Dendritic cell treated with granulocyte-macrophage colony-stimulating factor and Interleukin-4, amounts not matched to agents 40 ng/mL and 50 ng/mL, for 4 days (primary cell): Measurements from ENCODE around the gene RAPGEF5.

Source experiments
- H3K27ac Mint-ChIP-seq: one replicate; pipeline ENCODE4 v1.8.0; 2022; ENCODE audit warnings: mild to moderate bottlenecking, mixed read lengths
- H3K27me3 Mint-ChIP-seq: one replicate; pipeline ENCODE4 v1.8.0; 2022; ENCODE audit warnings: mild to moderate bottlenecking, mixed read lengths
- H3K36me3 Mint-ChIP-seq: one replicate; pipeline ENCODE4 v1.8.0; 2022; ENCODE audit warnings: low read depth, mixed read lengths
- H3K4me1 Mint-ChIP-seq: one replicate; pipeline ENCODE4 v1.8.0; 2022; ENCODE audit warnings: low read depth, mixed read lengths
- H3K4me3 Mint-ChIP-seq: one replicate; pipeline ENCODE4 v1.8.0; 2022; ENCODE audit warnings: mild to moderate bottlenecking, moderate library complexity, mixed read lengths
- H3K9me3 Mint-ChIP-seq: one replicate; pipeline ENCODE4 v1.8.0; 2022; ENCODE audit warnings: mixed read lengths
- intact Hi-C: fragments of 100-400 bp; cut with micrococcal nuclease; formaldehyde crosslinking; loops from one replicate; pipeline ENCODE4 v1.15.0; 2022

Gene RAPGEF5

DNA sequence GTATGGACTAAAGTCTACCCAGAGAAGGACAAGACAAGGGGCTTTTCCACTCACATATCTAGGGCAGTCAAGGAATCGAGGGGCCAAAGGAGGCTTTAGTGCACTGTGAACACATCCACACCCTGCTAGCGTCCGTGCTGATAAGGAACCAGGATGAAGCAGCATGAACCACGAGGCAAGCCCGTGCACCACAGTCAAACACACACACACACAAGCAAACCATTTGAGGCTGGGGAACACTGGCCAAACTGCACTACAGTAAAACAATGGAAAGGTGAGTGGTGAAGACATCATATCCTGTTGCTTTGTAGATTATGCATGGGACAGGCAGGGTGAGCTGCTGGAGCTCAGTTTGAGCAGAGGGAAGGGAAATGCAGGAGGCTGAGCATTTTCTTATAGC is 233.8 kb downstream of the RAPGEF5 start:
- H3K9me3 Mint-ChIP-seq: no peaks in the 10 kb centered on the region

DNA sequence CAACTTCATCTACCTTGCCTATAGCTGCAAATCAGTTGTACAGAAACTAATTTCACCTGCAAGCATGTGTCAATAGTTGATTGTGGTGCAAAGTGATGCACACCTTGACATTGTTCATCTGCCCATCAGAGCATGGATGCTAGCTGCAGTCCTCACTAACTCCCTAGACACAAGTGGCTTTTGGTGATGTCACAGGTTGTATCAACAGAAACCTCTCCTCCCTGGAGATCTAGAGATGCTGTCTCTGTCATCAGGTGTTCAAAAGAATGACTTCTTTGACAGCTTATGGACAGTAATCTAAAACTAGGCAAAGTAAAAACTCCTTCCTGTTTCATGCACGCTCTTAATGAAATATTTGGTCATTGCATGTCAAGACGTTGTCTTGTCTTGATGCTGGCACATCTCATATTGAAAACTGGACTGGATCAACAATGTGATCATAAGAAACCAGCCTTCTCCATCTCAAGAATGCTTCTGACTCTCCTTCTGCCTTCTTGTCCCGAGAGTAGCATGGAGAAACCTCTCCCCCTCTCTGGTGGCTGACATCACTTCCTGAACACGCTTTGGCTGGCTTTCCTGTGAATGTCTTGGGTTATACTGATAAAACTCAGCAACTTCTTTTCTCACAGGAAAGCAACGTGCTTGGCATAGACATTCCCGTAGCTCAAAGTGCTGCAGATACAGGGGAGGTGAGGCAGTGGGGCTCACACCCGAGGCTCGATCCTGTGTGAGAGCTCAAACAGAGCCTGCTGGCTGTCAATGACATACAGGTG is 235.1 kb downstream of the RAPGEF5 start:
- H3K36me3 Mint-ChIP-seq: no peaks in the 10 kb centered on the region
- no peak overlapping the region for H3K4me3 Mint-ChIP-seq
- H3K27ac Mint-ChIP-seq: no peak overlapping the region
- peaks cover 7% of the 10 kb centered on the region for H3K4me1 Mint-ChIP-seq
- no peaks in the 10 kb centered on the region for H3K9me3 Mint-ChIP-seq
- H3K27me3 Mint-ChIP-seq: peaks cover 8% of the 10 kb centered on the region
- intact Hi-C loops: no loop called here

More for the DNA sequence above, 233.8 kb downstream of the RAPGEF5 start:
- intact Hi-C loops: no loop called here
- Mint-ChIP-seq H3K27ac (no peak overlapping the region), H3K36me3 (no peaks in the 10 kb centered on the region), H3K4me3 (no peak overlapping the region), H3K27me3 (peaks cover 8% of the 10 kb centered on the region), H3K4me1 (peaks cover 7% of the 10 kb centered on the region)

DNA sequence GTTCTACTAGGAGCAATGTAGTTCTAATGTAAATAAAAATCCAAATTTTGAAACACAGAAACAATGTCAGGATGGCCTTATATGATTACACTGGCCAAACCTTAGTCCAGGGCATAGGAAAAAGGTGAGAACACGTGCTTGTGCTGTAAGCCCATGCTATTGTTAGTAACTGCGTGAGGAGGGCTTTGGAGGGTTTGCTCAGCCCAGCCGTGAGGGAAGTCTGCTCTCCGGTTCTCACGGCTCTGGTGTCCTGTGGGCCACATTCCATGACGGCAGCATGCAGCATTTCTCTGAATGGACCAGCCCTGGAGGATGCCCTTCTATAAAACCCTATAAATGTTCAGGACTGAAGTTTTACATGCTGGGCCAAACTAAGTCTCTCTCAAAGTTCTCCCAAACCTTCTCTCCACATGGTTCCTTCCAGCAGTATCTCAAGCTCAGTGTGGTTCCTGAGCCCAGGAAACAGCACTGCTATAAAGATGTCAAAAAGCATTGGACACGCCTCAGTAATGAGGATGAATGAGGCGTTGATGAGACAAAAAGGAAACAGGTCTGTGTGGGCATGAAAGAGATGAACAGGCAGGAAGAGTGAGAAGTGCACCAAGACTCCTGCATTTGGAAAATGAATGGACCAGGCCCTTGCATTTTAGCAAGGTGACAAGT is 236.4 kb downstream of the RAPGEF5 start:
- no peaks in the 10 kb centered on the region for H3K36me3 Mint-ChIP-seq
- no peak overlapping the region for H3K4me3 Mint-ChIP-seq
- peaks cover 8% of the 10 kb centered on the region for H3K27me3 Mint-ChIP-seq
- intact Hi-C loops: no loop called here
- H3K4me1 Mint-ChIP-seq: peaks cover 7% of the 10 kb centered on the region
- H3K27ac Mint-ChIP-seq: no peak overlapping the region
- H3K9me3 Mint-ChIP-seq: no peaks in the 10 kb centered on the region

DNA sequence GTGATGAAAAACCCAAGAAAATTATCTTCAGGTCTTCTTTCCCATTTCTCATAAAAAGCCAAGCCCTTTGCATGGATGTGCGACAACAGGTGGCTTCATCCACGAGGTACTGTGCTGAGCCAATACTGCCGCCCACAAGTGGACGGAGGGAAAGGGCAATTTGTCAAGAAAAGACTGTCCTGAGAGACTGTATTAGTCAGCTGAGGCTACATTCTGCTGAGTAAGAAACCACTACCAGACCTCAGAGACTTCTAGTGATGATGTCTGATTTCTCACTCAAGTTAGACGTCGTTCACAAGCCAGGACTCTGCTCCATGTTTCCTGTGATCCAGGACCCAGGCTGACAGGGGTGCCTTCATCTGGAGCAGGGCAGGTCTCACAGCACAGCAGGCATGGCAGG is 239.7 kb downstream of the RAPGEF5 start:
- H3K27me3 Mint-ChIP-seq: peaks cover 3% of the 10 kb centered on the region
- H3K36me3 Mint-ChIP-seq: no peaks in the 10 kb centered on the region
- intact Hi-C loops: no loop called here
- H3K9me3 Mint-ChIP-seq: no peaks in the 10 kb centered on the region
- no peak overlapping the region for H3K27ac Mint-ChIP-seq
- peaks cover 5% of the 10 kb centered on the region for H3K4me1 Mint-ChIP-seq
- H3K4me3 Mint-ChIP-seq: no peak overlapping the region

DNA sequence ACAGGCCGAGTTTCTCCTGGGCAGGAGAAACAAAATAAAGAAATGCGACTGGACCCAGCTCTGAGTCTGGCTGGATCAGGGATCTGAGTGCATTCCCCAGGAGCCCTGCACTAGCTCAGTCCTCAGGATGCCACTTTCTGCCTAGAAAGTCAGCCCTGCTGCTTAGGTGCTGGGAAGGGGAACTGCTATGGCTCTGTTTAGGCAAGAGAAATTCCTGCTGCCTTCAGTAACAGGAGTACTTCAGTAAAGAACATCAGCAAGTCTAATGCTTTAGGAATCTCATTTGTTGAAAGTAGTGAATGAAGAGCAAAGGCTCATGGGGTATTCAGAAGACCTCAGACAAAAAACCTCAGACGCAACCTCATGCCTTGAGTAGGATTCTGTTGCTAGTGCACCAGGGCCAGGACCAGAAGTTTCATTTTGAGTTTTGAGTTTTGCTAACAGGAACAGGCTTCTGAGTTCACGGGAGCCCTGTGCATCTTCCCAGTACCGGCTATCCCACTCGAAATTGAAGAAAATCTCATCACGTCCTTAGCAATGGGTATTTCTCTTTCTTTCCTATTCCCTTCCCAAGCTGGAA is 240.4 kb downstream of the RAPGEF5 start:
- H3K9me3 Mint-ChIP-seq: no peaks in the 10 kb centered on the region
- intact Hi-C loops: no loop called here
- H3K27ac Mint-ChIP-seq: no peak overlapping the region
- H3K27me3 Mint-ChIP-seq: no peaks in the 10 kb centered on the region
- no peak overlapping the region for H3K4me3 Mint-ChIP-seq
- no peaks in the 10 kb centered on the region for H3K36me3 Mint-ChIP-seq
- H3K4me1 Mint-ChIP-seq: no peaks in the 10 kb centered on the region

DNA sequence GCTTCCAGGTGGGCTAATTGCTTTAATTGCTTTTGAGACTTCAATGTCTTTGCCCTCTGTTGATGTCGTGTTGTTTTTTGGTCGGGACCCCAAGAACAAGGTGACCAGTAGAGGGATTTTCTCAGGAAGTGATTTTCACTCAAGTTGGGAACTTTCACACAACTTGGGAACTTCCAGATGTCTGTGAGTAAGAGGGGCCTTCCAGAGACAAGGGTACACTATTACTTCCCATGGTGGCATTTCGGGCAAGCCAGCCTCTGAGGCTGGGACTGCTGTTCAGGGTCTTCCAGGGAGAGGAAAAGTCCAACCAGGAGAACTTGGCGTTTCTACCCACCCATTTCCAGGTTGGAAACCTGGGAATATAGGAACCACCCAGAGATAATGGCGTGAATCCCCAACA is 241.3 kb downstream of the RAPGEF5 start:
- intact Hi-C loops: no loop called here
- H3K4me3 Mint-ChIP-seq: no peak overlapping the region
- no peaks in the 10 kb centered on the region for H3K36me3 Mint-ChIP-seq
- no peaks in the 10 kb centered on the region for H3K4me1 Mint-ChIP-seq
- no peaks in the 10 kb centered on the region for H3K9me3 Mint-ChIP-seq
- H3K27ac Mint-ChIP-seq: no peak overlapping the region
- no peaks in the 10 kb centered on the region for H3K27me3 Mint-ChIP-seq

DNA sequence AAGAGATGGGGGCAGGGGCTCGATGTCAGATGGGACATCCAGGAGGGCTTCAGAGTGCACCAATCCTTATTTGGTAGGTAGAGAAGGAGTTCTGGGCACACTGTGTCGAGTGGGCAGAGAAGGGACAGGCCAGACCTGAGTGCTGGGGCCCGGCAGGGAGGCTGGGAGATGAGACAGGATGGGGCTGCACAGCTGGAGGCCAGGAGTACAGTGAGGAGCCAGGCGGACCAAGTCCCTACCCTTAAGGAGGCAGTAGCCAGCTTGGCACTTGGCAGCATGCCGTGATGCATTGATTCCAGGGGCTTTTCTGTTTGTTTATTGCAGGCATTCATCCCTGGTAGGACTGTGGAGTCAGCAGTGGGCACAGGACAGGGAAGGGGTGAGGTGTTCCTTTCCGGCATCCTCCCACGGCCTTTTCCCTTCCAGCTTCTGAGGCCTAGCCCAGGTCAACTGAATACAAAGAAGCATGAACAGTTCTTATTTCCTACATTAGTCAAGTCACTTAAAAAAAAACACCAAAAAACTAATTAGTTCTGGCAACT is 242.4 kb downstream of the RAPGEF5 start:
- Mint-ChIP-seq H3K9me3 (no peaks in the 10 kb centered on the region), H3K36me3 (no peaks in the 10 kb centered on the region), H3K4me3 (no peak overlapping the region), H3K27ac (no peak overlapping the region), H3K4me1 (no peaks in the 10 kb centered on the region), H3K27me3 (no peaks in the 10 kb centered on the region)
- intact Hi-C loops: no loop called here

DNA sequence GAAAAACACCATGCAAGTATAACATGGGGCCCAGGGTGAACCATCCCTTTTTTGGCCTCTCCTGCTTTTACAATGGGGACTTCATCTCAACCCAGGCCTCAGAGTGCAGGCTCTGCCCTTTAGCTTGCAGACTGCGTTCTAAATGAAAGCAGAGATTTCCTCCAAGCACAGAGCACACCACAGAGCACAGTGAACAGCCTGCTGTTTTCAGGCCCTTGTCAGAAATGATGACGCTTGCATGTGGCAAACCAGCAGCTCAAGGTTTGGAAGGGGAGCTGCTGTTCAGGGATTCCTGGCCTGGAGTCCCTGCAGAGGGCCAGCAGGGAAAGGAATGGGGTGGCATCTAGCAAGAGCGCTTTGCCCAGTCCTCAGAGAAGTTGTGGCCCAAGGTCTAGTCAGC is 243.9 kb downstream of the RAPGEF5 start:
- Mint-ChIP-seq H3K27me3 (no peaks in the 10 kb centered on the region), H3K27ac (no peak overlapping the region), H3K4me1 (no peaks in the 10 kb centered on the region), H3K4me3 (no peak overlapping the region), H3K36me3 (no peaks in the 10 kb centered on the region), H3K9me3 (no peaks in the 10 kb centered on the region)
- intact Hi-C loops: no loop called here

DNA sequence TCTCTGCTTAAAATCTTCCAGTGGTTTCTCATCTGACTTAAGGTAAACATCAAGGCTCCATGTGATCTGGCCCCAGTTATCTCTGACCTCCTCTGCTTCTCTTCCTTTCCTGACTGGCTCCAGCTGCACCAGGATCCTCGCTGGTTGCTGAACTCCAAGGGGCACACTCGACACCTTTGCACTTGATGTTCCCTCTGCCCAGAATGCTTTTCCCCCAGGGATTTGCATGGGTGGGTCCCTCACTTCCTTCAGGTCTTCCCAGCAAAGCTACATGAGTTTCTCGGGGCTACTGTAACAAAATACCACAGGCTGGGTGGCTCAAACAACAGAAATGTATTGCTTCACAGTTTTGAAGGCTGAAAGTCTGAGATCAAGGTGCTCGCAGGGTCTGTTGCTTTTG is 245.3 kb downstream of the RAPGEF5 start:
- H3K9me3 Mint-ChIP-seq: no peaks in the 10 kb centered on the region
- no peaks in the 10 kb centered on the region for H3K36me3 Mint-ChIP-seq
- intact Hi-C loops: no loop called here
- no peak overlapping the region for H3K4me3 Mint-ChIP-seq
- no peak overlapping the region for H3K27ac Mint-ChIP-seq
- no peaks in the 10 kb centered on the region for H3K4me1 Mint-ChIP-seq
- H3K27me3 Mint-ChIP-seq: no peaks in the 10 kb centered on the region

DNA sequence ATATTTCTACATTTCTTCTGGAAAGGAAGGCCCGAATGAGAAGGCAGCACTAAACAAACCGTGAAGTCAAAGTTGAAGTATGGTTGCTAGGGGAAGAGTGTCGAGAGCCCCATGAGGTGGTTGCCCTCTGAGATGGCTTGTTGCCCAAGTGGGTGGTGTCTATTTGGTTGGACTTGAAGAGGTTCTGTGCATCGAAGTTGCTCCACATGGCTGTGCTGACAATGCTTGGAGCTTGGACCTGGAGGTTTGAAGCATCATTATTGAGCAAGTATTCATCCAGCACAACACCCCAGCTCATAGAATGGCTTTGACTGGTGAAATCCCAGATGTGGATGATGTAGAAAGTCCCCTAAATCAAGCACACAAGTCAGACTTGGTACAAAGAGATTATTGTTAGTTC is 246.1 kb downstream of the RAPGEF5 start:
- Mint-ChIP-seq H3K27me3 (no peaks in the 10 kb centered on the region), H3K36me3 (no peaks in the 10 kb centered on the region), H3K4me3 (no peak overlapping the region), H3K9me3 (no peaks in the 10 kb centered on the region), H3K27ac (no peak overlapping the region), H3K4me1 (no peaks in the 10 kb centered on the region)
- intact Hi-C loops: loop anchor here (1.0 kb wide), 1 partner anchor 378 kb away; no protein-coding TSS in a partner anchor

DNA sequence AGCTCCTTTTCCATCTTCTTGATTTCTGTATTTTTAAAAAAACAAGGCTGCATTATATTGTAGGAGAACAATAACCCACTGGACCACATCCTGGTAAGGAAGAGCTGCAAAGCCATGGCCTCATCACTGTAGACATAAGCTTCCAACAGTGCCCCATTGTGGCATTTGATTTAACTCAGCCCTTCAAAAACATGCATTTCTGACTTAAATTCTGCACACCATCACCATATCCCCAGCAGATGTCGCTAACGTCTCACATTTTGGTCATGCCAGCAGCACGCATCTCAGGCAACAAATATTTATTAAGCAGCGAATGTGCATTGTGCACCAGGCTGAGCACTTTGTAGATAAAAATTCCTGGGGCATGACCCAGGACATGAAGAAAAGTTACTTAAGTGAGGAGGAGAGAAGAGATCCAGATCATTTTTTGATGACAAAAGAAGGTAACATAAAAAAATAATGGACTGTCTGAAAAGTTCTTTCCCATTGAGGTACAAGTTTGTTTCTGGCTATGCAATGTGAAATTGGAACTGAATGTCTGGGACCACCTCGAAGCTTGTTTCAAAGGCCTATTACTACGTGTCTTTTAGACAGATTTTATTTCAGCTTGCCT is 246.6 kb downstream of the RAPGEF5 start:
- H3K36me3 Mint-ChIP-seq: no peaks in the 10 kb centered on the region

DNA sequence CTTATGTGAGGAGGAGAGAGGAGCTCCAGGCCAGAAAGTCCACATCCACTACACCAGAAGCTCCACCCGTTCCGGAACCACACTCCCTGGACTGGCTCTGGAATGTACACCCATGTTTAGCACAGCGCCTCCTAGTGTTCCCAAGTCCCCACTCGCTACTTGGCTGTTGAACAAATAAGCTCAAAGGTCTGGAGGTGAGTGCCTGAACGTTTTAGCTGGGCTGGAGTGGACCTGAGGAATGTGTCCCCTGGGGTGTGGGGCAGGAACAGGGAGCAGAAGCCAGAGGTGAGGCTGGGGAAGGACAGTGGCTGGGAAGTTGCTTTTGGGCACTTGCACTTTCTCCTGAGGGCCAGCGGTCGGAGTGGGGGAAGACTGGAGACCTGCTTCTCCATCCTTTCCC is 247.2 kb downstream of the RAPGEF5 start:
- H3K4me3 Mint-ChIP-seq: no peak overlapping the region
- no peaks in the 10 kb centered on the region for H3K27me3 Mint-ChIP-seq
- no peaks in the 10 kb centered on the region for H3K4me1 Mint-ChIP-seq
- no peaks in the 10 kb centered on the region for H3K36me3 Mint-ChIP-seq
- intact Hi-C loops: loop anchor here (1.0 kb wide), 1 partner anchor 380 kb away; no protein-coding TSS in a partner anchor
- H3K27ac Mint-ChIP-seq: no peak overlapping the region
- H3K9me3 Mint-ChIP-seq: no peaks in the 10 kb centered on the region

More for the DNA sequence above, 246.6 kb downstream of the RAPGEF5 start:
- Mint-ChIP-seq H3K4me3 (no peak overlapping the region), H3K9me3 (no peaks in the 10 kb centered on the region), H3K27ac (no peak overlapping the region), H3K27me3 (no peaks in the 10 kb centered on the region), H3K4me1 (no peaks in the 10 kb centered on the region)
- intact Hi-C loops: loop anchor here (1.0 kb wide), 1 partner anchor 379 kb away; no protein-coding TSS in a partner anchor

DNA sequence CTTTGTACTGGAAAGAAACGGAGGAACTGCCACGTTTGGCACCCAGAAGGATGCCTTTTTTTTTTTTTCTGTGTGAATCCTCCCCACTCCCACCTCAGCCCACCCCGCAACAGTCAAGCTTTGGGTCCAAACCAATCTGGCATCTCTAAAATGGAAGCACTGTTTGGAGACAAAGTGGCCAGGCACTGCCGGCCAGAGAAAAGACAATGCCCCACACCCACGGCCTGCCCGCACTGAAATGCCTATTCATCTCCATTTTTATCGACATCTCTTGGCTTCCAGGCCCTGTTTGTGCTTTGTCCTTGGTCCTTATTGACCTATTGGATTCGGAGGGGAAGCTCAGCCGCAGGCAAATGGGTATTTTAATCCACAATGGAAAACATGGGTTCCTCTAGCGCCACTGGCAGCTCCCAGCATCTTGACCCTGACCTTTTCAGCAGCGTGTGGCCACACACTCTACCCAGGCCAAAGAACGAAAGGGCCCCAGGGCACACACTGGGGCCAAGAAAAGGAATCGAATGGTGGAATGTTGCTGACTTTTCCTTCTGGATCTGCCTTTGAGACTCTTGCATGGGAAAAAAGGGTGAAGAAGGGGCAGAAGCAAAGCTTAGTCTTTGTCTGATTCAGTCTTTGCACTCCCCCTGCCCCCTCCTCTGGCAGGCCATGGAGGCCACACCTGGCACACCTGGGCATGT is 248.7 kb downstream of the RAPGEF5 start:
- H3K27me3 Mint-ChIP-seq: peaks cover 3% of the 10 kb centered on the region
- H3K4me3 Mint-ChIP-seq: no peak overlapping the region
- H3K4me1 Mint-ChIP-seq: no peaks in the 10 kb centered on the region
- no peaks in the 10 kb centered on the region for H3K36me3 Mint-ChIP-seq
- intact Hi-C loops: no loop called here
- H3K9me3 Mint-ChIP-seq: no peaks in the 10 kb centered on the region
- no peak overlapping the region for H3K27ac Mint-ChIP-seq
